GM23338 (cell line): ENCODE data around the gene MAS1L. TPM values are rescaled to one million over a fixed set of nuclear protein-coding genes. Genes with fewer than 3 reads are reported as not detected.

Experiments used
- ATAC-seq: fragments of 200-7000 bp; cut with Tn5 transposase; 3 replicates; pipeline ENCODE4 v1.9.1; 2020
- DNase-seq: peaks from one replicate; pipeline ENCODE4 v3.0.0-alpha.2; 2015; ENCODE audit warnings: low spot score
- H2AFZ ChIP-seq: fragments of 200-600 bp; sonication (generic); 2 replicates; pipeline ENCODE4 v1.8.0; 2016; ENCODE audit warnings: antibody characterized with exemption, mild to moderate bottlenecking, moderate library complexity
- H3F3A ChIP-seq: fragments of 200-600 bp; sonication (generic); replicated peaks from 2 replicates; pipeline ENCODE4 v1.8.0; 2017; ENCODE audit warnings: antibody characterized with exemption, mixed run types, low read depth
- H3K27ac ChIP-seq: fragments of 200-600 bp; sonication (generic); 2 replicates; pipeline ENCODE4 v1.6.1; 2016; ENCODE audit warnings: low read depth
- H3K27me3 ChIP-seq: fragments of 200-600 bp; sonication (generic); 2 replicates; pipeline ENCODE4 v1.8.0; 2016; ENCODE audit warnings: mild to moderate bottlenecking, mixed run types, moderate library complexity; ENCODE audit not compliant: insufficient read depth
- H3K36me3 ChIP-seq: fragments of 200-600 bp; sonication (generic); 2 replicates; pipeline ENCODE4 v1.8.0; 2016; ENCODE audit warnings: mild to moderate bottlenecking; ENCODE audit not compliant: insufficient read depth
- H3K4me1 ChIP-seq: fragments of 200-600 bp; sonication (generic); 2 replicates; pipeline ENCODE4 v1.8.0; 2016; ENCODE audit warnings: mild to moderate bottlenecking, moderate library complexity; ENCODE audit not compliant: insufficient read depth
- H3K4me2 ChIP-seq: fragments of 200-600 bp; sonication (generic); 2 replicates; pipeline ENCODE4 v1.7.1; 2017; ENCODE audit warnings: mixed run types
- H3K4me3 ChIP-seq: fragments of 200-600 bp; sonication (generic); 2 replicates; pipeline ENCODE4 v1.6.1; 2016; ENCODE audit warnings: mixed run types
- H3K79me2 ChIP-seq: fragments of 200-600 bp; sonication (generic); replicated peaks from 2 replicates; pipeline ENCODE4 v1.8.0; 2017; ENCODE audit warnings: mild to moderate bottlenecking; ENCODE audit not compliant: insufficient read depth
- H3K9me2 ChIP-seq: fragments of 200-600 bp; sonication (generic); 2 replicates; pipeline ENCODE4 v1.8.0; 2017; ENCODE audit not compliant: insufficient read depth
- H4K20me1 ChIP-seq: fragments of 200-600 bp; sonication (generic); replicated peaks from 2 replicates; pipeline ENCODE4 v1.8.0; 2017; ENCODE audit warnings: mild to moderate bottlenecking; ENCODE audit not compliant: insufficient read depth
- H3K27ac Mint-ChIP-seq: 2 replicates; pipeline ENCODE4 v1.8.0; 2020; ENCODE audit warnings: inconsistent platforms, mild to moderate bottlenecking, moderate library complexity, mixed read lengths
- H3K27me3 Mint-ChIP-seq: 3 replicates; pipeline ENCODE4 v1.8.0; 2022; ENCODE audit warnings: low read depth, mild to moderate bottlenecking, moderate library complexity, mixed read lengths, inconsistent platforms; ENCODE audit not compliant: insufficient read depth, poor library complexity
- H3K36me3 Mint-ChIP-seq: 3 replicates; pipeline ENCODE4 v1.8.0; 2021; ENCODE audit warnings: low read depth, mild to moderate bottlenecking, inconsistent platforms, moderate library complexity, mixed read lengths
- H3K4me1 Mint-ChIP-seq: 3 replicates; pipeline ENCODE4 v1.8.0; 2020; ENCODE audit warnings: mild to moderate bottlenecking, inconsistent platforms, mixed read lengths
- H3K4me3 Mint-ChIP-seq: 3 replicates; pipeline ENCODE4 v1.8.0; 2021; ENCODE audit warnings: moderate library complexity, mild to moderate bottlenecking, inconsistent platforms, mixed read lengths
- H3K9me3 Mint-ChIP-seq: 3 replicates; pipeline ENCODE4 v1.8.0; 2020; ENCODE audit warnings: moderate library complexity, mild to moderate bottlenecking, inconsistent platforms, mixed read lengths
- CREB1 ChIP-seq: fragments of 250-450 bp; sonication (Bioruptor Pico); IDR thresholded peaks from 2 replicates; pipeline ENCODE4 v1.5.0; 2020; ENCODE audit warnings: low read depth, mild to moderate bottlenecking, moderate library complexity
- EZH2 ChIP-seq: fragments of 200-600 bp; sonication (generic); IDR thresholded peaks from one replicate; pipeline ENCODE4 v1.8.0; 2017; ENCODE audit warnings: antibody characterized with exemption, mild to moderate bottlenecking, low read depth; ENCODE audit not compliant: unreplicated experiment
- EZH2phosphoT487 ChIP-seq: fragments of 200-600 bp; sonication (generic); IDR thresholded peaks from one replicate; pipeline ENCODE4 v1.8.1; 2018; ENCODE audit warnings: antibody characterized with exemption; ENCODE audit not compliant: unreplicated experiment
- JUNB ChIP-seq: IDR thresholded peaks from one replicate; pipeline ENCODE4 v1.6.1; 2016; ENCODE audit warnings: antibody characterized with exemption; ENCODE audit not compliant: unreplicated experiment
- NANOG ChIP-seq: IDR thresholded peaks from 2 replicates; pipeline ENCODE4 v1.6.1; 2016; ENCODE audit warnings: antibody characterized with exemption, borderline replicate concordance
- POLR2AphosphoS5 ChIP-seq: IDR thresholded peaks from 2 replicates; pipeline ENCODE4 v1.6.1; 2016; ENCODE audit warnings: antibody characterized with exemption, low read depth
- STAT1 ChIP-seq: IDR thresholded peaks from one replicate; pipeline ENCODE4 v1.6.1; 2016; ENCODE audit warnings: antibody characterized with exemption; ENCODE audit not compliant: unreplicated experiment
- ZNF114 ChIP-seq: fragments of 250-450 bp; sonication (Bioruptor Pico); IDR thresholded peaks from 2 replicates; pipeline ENCODE4 v1.5.0; 2020; ENCODE audit warnings: mild to moderate bottlenecking, moderate library complexity
- ZNF331 ChIP-seq: fragments of 250-450 bp; sonication (Bioruptor Pico); IDR thresholded peaks from 2 replicates; pipeline ENCODE4 v1.5.0; 2020; ENCODE audit warnings: low read depth, mild to moderate bottlenecking, moderate library complexity
- ZNF462 ChIP-seq: fragments of 250-450 bp; sonication (Bioruptor Pico); IDR thresholded peaks from 2 replicates; pipeline ENCODE4 v1.5.0; 2020; ENCODE audit warnings: mild to moderate bottlenecking, moderate library complexity
- polyA plus RNA-seq: library from polyadenylated mRNA; unstranded; fragments of >200 nt; fragmentation: Nextera tagmentation; extraction: Ambion mirVana; gene quantifications from 2 replicates; pipeline ENCODE4 v1.2.1, GENCODE V29; 2016
- total RNA-seq: library from RNA; depleted of rRNA; stranded (reverse); fragments of >200 nt; shearing (Covaris generic); gene quantifications from 2 replicates; pipeline ENCODE4 v1.2.3, GENCODE V29; 2014
- TF ChIP-seq, protein P1 (sequence below): IDR thresholded peaks from 2 replicates; pipeline ENCODE4 v1.6.1; 2016; ENCODE audit warnings: antibody characterized with exemption
- TF ChIP-seq, protein P2 (sequence below): IDR thresholded peaks from one replicate; pipeline ENCODE4 v1.6.1; 2018; ENCODE audit warnings: antibody characterized with exemption; ENCODE audit not compliant: unreplicated experiment
- TF ChIP-seq, protein P3 (sequence below), 2 experiments: fragments of 200-600 bp in 1 of 2; sonication (generic) in 1 of 2; conservative IDR thresholded peaks; 2 replicates each; pipeline versions ENCODE4 v1.5.1 to v1.6.1; 2016 to 2017; ENCODE audit warnings: antibody characterized with exemption in 2 of 2, low read depth in 2 of 2, mild to moderate bottlenecking in 2 of 2, moderate library complexity in 1 of 2

Gene MAS1L
- total and polyA plus RNA-seq, 2 experiments from 2014 or later, result not detected

DNA sequence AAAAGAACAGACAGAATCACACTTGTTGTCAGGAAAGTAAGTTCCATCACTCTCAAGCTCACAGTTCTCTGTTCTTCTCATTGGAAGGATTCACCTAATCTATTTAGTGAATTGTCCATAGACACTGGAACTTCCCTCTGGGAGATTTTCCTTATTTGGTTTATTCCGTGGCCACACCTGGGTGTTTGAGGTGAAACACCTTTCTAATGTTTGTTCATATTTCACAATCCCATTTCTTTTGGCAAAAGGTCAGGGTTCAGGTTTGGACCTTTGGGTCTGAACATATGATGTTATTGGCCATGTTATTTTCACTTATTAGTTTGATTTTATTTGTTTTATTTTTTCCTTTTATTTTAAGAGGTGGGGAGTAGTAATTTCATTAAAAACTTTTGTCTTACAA lies 4.0 kb downstream of the MAS1L start:
- H3K4me3 Mint-ChIP-seq, result no peak overlapping the region
- H4K20me1 ChIP-seq, result no peaks in the 10 kb centered on the region
- no peaks in the 10 kb centered on the region for H3F3A ChIP-seq
- no peaks in the 10 kb centered on the region for H3K27me3 ChIP-seq
- H2AFZ ChIP-seq, result no peak overlapping the region
- no peak overlapping the region for H3K27ac ChIP-seq
- no peaks in the 10 kb centered on the region; the same call in 2 of the 3 replicates for H3K9me3 Mint-ChIP-seq
- peaks cover 6% of the 10 kb centered on the region for H3K27me3 Mint-ChIP-seq
- H3K9me2 ChIP-seq, result 0 out of 2 replicates have a peak, but pooled peaks cover 8% of the 10 kb centered on the region
- H3K4me3 ChIP-seq, result no peak overlapping the region
- ATAC-seq, result no peak
- H3K4me1 Mint-ChIP-seq, result no peaks in the 10 kb centered on the region
- TF ChIP-seq ZNF114 (CRISPR knock-in tag), result no peak
- TF ChIP-seq, protein P1, sequence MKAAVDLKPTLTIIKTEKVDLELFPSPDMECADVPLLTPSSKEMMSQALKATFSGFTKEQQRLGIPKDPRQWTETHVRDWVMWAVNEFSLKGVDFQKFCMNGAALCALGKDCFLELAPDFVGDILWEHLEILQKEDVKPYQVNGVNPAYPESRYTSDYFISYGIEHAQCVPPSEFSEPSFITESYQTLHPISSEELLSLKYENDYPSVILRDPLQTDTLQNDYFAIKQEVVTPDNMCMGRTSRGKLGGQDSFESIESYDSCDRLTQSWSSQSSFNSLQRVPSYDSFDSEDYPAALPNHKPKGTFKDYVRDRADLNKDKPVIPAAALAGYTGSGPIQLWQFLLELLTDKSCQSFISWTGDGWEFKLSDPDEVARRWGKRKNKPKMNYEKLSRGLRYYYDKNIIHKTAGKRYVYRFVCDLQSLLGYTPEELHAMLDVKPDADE, result no peak
- TF ChIP-seq, protein P2, sequence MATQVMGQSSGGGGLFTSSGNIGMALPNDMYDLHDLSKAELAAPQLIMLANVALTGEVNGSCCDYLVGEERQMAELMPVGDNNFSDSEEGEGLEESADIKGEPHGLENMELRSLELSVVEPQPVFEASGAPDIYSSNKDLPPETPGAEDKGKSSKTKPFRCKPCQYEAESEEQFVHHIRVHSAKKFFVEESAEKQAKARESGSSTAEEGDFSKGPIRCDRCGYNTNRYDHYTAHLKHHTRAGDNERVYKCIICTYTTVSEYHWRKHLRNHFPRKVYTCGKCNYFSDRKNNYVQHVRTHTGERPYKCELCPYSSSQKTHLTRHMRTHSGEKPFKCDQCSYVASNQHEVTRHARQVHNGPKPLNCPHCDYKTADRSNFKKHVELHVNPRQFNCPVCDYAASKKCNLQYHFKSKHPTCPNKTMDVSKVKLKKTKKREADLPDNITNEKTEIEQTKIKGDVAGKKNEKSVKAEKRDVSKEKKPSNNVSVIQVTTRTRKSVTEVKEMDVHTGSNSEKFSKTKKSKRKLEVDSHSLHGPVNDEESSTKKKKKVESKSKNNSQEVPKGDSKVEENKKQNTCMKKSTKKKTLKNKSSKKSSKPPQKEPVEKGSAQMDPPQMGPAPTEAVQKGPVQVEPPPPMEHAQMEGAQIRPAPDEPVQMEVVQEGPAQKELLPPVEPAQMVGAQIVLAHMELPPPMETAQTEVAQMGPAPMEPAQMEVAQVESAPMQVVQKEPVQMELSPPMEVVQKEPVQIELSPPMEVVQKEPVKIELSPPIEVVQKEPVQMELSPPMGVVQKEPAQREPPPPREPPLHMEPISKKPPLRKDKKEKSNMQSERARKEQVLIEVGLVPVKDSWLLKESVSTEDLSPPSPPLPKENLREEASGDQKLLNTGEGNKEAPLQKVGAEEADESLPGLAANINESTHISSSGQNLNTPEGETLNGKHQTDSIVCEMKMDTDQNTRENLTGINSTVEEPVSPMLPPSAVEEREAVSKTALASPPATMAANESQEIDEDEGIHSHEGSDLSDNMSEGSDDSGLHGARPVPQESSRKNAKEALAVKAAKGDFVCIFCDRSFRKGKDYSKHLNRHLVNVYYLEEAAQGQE, result no peak
- no peak for TF ChIP-seq JUNB
- no peak for TF ChIP-seq EZH2phosphoT487
- no peak for TF ChIP-seq ZNF462 (CRISPR knock-in tag)
- TF ChIP-seq NANOG, result no peak
- no peak for TF ChIP-seq POLR2AphosphoS5
- TF ChIP-seq, protein P3, sequence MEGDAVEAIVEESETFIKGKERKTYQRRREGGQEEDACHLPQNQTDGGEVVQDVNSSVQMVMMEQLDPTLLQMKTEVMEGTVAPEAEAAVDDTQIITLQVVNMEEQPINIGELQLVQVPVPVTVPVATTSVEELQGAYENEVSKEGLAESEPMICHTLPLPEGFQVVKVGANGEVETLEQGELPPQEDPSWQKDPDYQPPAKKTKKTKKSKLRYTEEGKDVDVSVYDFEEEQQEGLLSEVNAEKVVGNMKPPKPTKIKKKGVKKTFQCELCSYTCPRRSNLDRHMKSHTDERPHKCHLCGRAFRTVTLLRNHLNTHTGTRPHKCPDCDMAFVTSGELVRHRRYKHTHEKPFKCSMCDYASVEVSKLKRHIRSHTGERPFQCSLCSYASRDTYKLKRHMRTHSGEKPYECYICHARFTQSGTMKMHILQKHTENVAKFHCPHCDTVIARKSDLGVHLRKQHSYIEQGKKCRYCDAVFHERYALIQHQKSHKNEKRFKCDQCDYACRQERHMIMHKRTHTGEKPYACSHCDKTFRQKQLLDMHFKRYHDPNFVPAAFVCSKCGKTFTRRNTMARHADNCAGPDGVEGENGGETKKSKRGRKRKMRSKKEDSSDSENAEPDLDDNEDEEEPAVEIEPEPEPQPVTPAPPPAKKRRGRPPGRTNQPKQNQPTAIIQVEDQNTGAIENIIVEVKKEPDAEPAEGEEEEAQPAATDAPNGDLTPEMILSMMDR (conservative IDR thresholded peaks at IDR 0.05; ENCODE audit: low read depth in 2 of 2), result no peak
- TF ChIP-seq EZH2, result no peak
- no peak for TF ChIP-seq CREB1 (CRISPR knock-in tag)
- TF ChIP-seq STAT1, result no peak
- no peak for TF ChIP-seq ZNF331 (CRISPR knock-in tag)
- H3K27ac Mint-ChIP-seq, result no peak overlapping the region
- no peak overlapping the region for H3K4me2 ChIP-seq
- H3K36me3 Mint-ChIP-seq, result no peaks in the 10 kb centered on the region
- DNase-seq, result no peak
- H3K4me1 ChIP-seq, result no peaks in the 10 kb centered on the region
- H3K36me3 ChIP-seq, result no peaks in the 10 kb centered on the region
- H3K79me2 ChIP-seq, result no peaks in the 10 kb centered on the region
